ENCODE measurements around the gene IQSEC3. TPM values are rescaled to one million over a fixed set of nuclear protein-coding genes. Genes with fewer than 3 reads are reported as not detected.

The IQSEC3 gene
- total RNA-seq, 1 experiment from 2014 or later = not detected

DNA sequence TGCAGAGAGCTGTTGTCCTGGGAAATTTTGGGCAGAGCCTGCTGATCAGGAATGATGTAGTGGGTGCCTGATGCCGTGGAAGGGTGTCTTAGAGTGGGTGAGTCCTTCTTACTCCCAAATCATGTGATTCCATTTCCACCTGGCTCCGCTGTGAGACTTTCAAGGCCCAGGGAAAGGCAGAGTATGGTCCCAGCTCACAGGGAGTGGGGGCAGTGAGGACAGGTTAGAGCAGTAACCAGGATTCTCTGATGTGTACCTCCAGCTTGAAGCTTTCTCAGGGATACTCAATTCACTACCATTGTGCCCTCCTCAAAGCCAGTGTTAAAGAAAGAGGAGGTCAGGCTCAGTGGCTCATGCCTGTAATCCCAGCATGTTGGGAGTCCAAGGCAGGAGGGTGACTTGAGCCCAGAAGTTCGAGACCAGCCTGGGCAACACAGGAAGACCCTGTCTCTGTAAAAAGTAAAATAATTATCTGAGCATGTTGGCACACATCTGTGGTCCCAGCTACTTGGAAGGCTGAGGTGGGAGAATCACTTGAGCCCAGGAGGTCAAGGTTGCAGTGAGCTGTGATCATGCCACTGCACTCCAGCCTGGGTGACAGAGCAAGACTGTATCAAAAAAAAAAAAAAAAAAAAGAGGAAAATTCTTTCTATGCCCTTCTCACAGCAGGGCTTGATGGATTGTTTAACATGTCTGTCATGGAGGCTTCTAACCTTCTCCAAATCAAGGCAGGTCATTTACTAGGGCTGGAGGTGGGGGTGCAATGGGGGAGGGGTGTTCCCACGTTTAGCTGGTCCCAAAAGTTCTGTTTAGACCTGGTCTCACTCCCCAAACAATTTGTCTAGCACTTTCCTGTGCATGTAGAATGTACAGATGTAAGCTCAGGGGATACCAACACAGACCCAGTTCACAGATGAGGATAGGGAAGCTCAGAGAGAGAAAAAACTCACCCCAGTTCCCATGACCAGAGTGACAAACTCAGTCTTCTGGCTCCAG lies 12.5 kb upstream of the IQSEC3 start:
- H3K27ac ChIP-seq (ENCODE audit: low read length) = no peak overlapping the region
- TF ChIP-seq CTCF (IDR thresholded peaks at IDR 0.05) = no peak
- TF ChIP-seq TCF7L2 (IDR thresholded peaks at IDR 0.05; ENCODE audit: low read depth, low read length) = no peak
- no peak for TF ChIP-seq SIN3A (IDR thresholded peaks at IDR 0.05; ENCODE audit: borderline replicate concordance, insufficient read depth, low read depth, low read length)
- TF ChIP-seq REST (IDR thresholded peaks at IDR 0.05; ENCODE audit: insufficient read depth in 1 of 2, low read depth in 2 of 2, low read length in 1 of 2) = no peak
- no peak for TF ChIP-seq POLR2AphosphoS5 (IDR thresholded peaks at IDR 0.05; ENCODE audit: low read depth, low read length)
- no peak overlapping the region for H3K4me3 ChIP-seq (ENCODE audit: low read depth in 2 of 2, low read length in 2 of 2)
- intact Hi-C loops (cut with micrococcal nuclease; ENCODE audit: unreplicated experiment) = no loop called here
- BruUV-seq (replicated peaks) = no TSS peak
- ChIA-PET CTCF (no interaction called here), POLR2A (no interaction called here)
- no peaks in the 10 kb centered on the region for H3K9me3 ChIP-seq (ENCODE audit: control insufficient read depth, insufficient read depth, low read depth, low read length)
- H3K27me3 ChIP-seq (ENCODE audit: control insufficient read depth, insufficient read depth, low read length) = peaks cover 42% of the 10 kb centered on the region
- H3K36me3 ChIP-seq (ENCODE audit: control insufficient read depth, insufficient read depth, low read length) = no peaks in the 10 kb centered on the region
- DNase-seq (ENCODE audit: low read depth, low spot score) (no peak), ATAC-seq (no peak)
- in situ Hi-C loops (cut with HindIII; ENCODE audit: low pct_unique_long_range_greater_than_20kb, low sequenced_read_pairs) = no loop called here
- H3K4me1 ChIP-seq (ENCODE audit: control insufficient read depth, insufficient read depth, low read length) = no peaks in the 10 kb centered on the region

GRCh38 chr12:54750-55535 lies 11.6 kb upstream of the IQSEC3 start:
- in situ Hi-C loops (cut with HindIII; ENCODE audit: low pct_unique_long_range_greater_than_20kb, low sequenced_read_pairs) (no loop called here), intact Hi-C loops (cut with micrococcal nuclease; ENCODE audit: unreplicated experiment) (no loop called here)
- Histone ChIP-seq H3K9me3 (ENCODE audit: control insufficient read depth, insufficient read depth, low read depth, low read length) (no peaks in the 10 kb centered on the region), H3K4me3 (ENCODE audit: low read depth in 2 of 2, low read length in 2 of 2) (no peak overlapping the region), H3K36me3 (ENCODE audit: control insufficient read depth, insufficient read depth, low read length) (no peaks in the 10 kb centered on the region), H3K27me3 (ENCODE audit: control insufficient read depth, insufficient read depth, low read length) (peaks cover 45% of the 10 kb centered on the region), H3K4me1 (ENCODE audit: control insufficient read depth, insufficient read depth, low read length) (no peaks in the 10 kb centered on the region), H3K27ac (ENCODE audit: low read length) (no peak overlapping the region)
- ATAC-seq (no peak), DNase-seq (ENCODE audit: low read depth, low spot score) (no peak)
- ChIA-PET POLR2A (no interaction called here), CTCF (no interaction called here)
- no TSS peak for BruUV-seq (replicated peaks)
- TF ChIP-seq CTCF (IDR thresholded peaks at IDR 0.05) (no peak), REST (IDR thresholded peaks at IDR 0.05; ENCODE audit: insufficient read depth in 1 of 2, low read depth in 2 of 2, low read length in 1 of 2) (no peak), TCF7L2 (IDR thresholded peaks at IDR 0.05; ENCODE audit: low read depth, low read length) (no peak)
